Pancreas (tissue), 10 donors: ENCODE results near the gene MROH2A. TPM values are rescaled to one million over a fixed set of nuclear protein-coding genes. Genes with fewer than 3 reads are reported as not detected.
"Not testable (repeated sequence)": the region's sequence is repeated elsewhere in the genome, so short reads cannot be mapped to it uniquely, and the experiment has no call there.

Experiments
- ATAC-seq, 4 donors: fragments of 200-7000 bp; cut with Tn5 transposase; one replicate each; pipeline versions ENCODE4 v1.8.0 to v1.9.1; 2020; ENCODE audit warnings: mild to moderate bottlenecking in 4 of 4, moderate library complexity in 4 of 4
- DNase-seq, 6 donors: peaks; one replicate each; pipeline ENCODE4 v3.0.0-alpha.2; 2020
- FAIRE-seq: peaks from 2 replicates; lab custom pipeline; 2012; peaks lifted over from hg19 to GRCh38; lab: Jason Lieb, UNC
- H3K27ac ChIP-seq, 4 donors: fragments of 200-600 bp; sonication (generic); 1 replicate in 3 of 4; 2 replicates in 1 of 4; pipeline versions ENCODE4 v1.5.0 to v1.8.0; 2020
- H3K27me3 ChIP-seq, 4 donors: fragments of 200-600 bp; one replicate each; pipeline ENCODE4 v1.8.0; 2021
- H3K36me3 ChIP-seq, 3 donors: fragments of 200-600 bp; sonication (generic) in 1 of 3; one replicate each; pipeline versions ENCODE4 v1.5.0 to v1.8.0; 2020 to 2021
- H3K4me1 ChIP-seq, 3 donors: fragments of 200-600 bp; one replicate each; pipeline ENCODE4 v1.8.0; 2021
- H3K4me3 ChIP-seq, 4 donors: fragments of 200-600 bp; sonication (generic) in 2 of 4; one replicate each; pipeline versions ENCODE4 v1.5.0 to v1.8.0; 2020 to 2021
- H3K9me3 ChIP-seq, 4 donors: fragments of 200-600 bp; one replicate each; pipeline ENCODE4 v1.8.0; 2021
- CTCF ChIP-seq, 4 donors: fragments of 200-600 bp; sonication (generic) in 3 of 4; IDR thresholded peaks; one replicate each; pipeline versions ENCODE4 v1.5.0 to v1.8.0; 2021; ENCODE audit warnings: antibody characterized with exemption in 4 of 4
- WGBS, 2 donors: extraction: QIAGEN DNeasy Blood & Tissue Kit; methylation state at CpG; one replicate each; pipeline ENCODE4 v1.1.7; 2013; 5-methylcytosine and 5-hydroxymethylcytosine counted together
- intact Hi-C, 3 donors: fragments of 100-400 bp; cut with DNase I; formaldehyde crosslinking; loops; one replicate each; pipeline versions ENCODE4 v1.11.1 to v1.14.2; 2022
- polyA plus RNA-seq, 2 donors: library from polyadenylated mRNA; stranded (reverse); fragments of 200-250 nt; gene quantifications; one replicate each; pipeline ENCODE4 v1.2.3, GENCODE V29; 2013
- total RNA-seq, 6 donors: library from RNA; stranded (reverse); fragmentation: NEBNext Ultra II Directional in 4 of 6; extraction: Animal tissue kit (Norgen Biotek cat#: 25700) in 4 of 6; gene quantifications; one replicate each; pipeline versions ENCODE4 v1.2.1 to v1.2.4, GENCODE V29; 2021 to 2023
- donor health status: healthy with polysubstance abuse.
- donor health status: DM: no; HTN: no; CAD: no; lungs with moderate emphysema.
- donor health status: DM: no; HTN: no; CAD: no.
- donor health status: control.
- donor health status: control.
- donor health status: Bipolar disorder and iron deficiency.
- donor health status: DM: yes; HTN: yes; CAD: no.
- donor health status: DM: no; HTN: no; CAD: no.
- donor health status: DM: no; HTN: no; CAD: no.
- donor health status: DM: yes; HTN: yes; CAD: no.

MROH2A gene
- total and polyA plus RNA-seq, 8 donors, result not detected

- DNase-seq, result no peak
- H3K36me3 ChIP-seq, result no peaks in the 10 kb centered on the region
- H3K27me3 ChIP-seq, result no peaks in the 10 kb centered on the region
- H3K4me1 ChIP-seq, result no peaks in the 10 kb centered on the region
- FAIRE-seq, result no peak
- 89 to 91% methylated on average over 44 to 46 of the region's 46 CpGs for WGBS, 2 donors
- ATAC-seq, result no peak
- intact Hi-C loops, result no loop called here
- no peak for TF ChIP-seq CTCF (IDR thresholded peaks at IDR 0.05)
- no peak overlapping the region for H3K4me3 ChIP-seq
- H3K9me3 ChIP-seq, result no peaks in the 10 kb centered on the region
- H3K27ac ChIP-seq, result no peak overlapping the region
Observed at GRCh38 chr2:233743464-233744259, 34.5 kb upstream of the MROH2A start.

GRCh38 chr2:233745073-233745755, 32.9 kb upstream of the MROH2A start:
- Histone ChIP-seq H3K27me3 (no peaks in the 10 kb centered on the region), H3K27ac (no peak overlapping the region), H3K4me3 (no peak overlapping the region), H3K36me3 (no peaks in the 10 kb centered on the region), H3K9me3 (no peaks in the 10 kb centered on the region), H3K4me1 (no peaks in the 10 kb centered on the region)
- no peak for ATAC-seq
- DNase-seq, result no peak
- whole genome bisulfite sequencing, 2 donors, result 57 to 62% methylated on average over 5 of the region's 5 CpGs
- TF ChIP-seq CTCF (IDR thresholded peaks at IDR 0.05), result no peak
- no peak for FAIRE-seq
- intact Hi-C loops, result no loop called here

GRCh38 chr2:233745838-233746237, 32.3 kb upstream of the MROH2A start:
- H3K36me3 ChIP-seq, H3K9me3 ChIP-seq, FAIRE-seq, H3K4me3 ChIP-seq, ATAC-seq, H3K27ac ChIP-seq, intact Hi-C loops, H3K27me3 ChIP-seq, DNase-seq, H3K4me1 ChIP-seq: not testable (repeated sequence)
- 52 to 57% methylated on average over 2 of the region's 2 CpGs for WGBS, 2 donors

GRCh38 chr2:233746475-233747282, 31.5 kb upstream of the MROH2A start:
- no peak for TF ChIP-seq CTCF (IDR thresholded peaks at IDR 0.05)
- no peaks in the 10 kb centered on the region for H3K4me1 ChIP-seq
- FAIRE-seq (no peak), ATAC-seq (peak in 3 of 4 donors; percentile 38 to 79 (median 63)), DNase-seq (no peak)
- no peak overlapping the region for H3K4me3 ChIP-seq
- intact Hi-C loops, result no loop called here
- H3K27me3 ChIP-seq, result no peaks in the 10 kb centered on the region
- H3K9me3 ChIP-seq, result no peaks in the 10 kb centered on the region
- 50 to 56% methylated on average over 10 of the region's 10 CpGs for WGBS, 2 donors
- H3K36me3 ChIP-seq, result no peaks in the 10 kb centered on the region
- H3K27ac ChIP-seq, result no peak overlapping the region

GRCh38 chr2:233747283-233747544, 30.9 kb upstream of the MROH2A start:
- Histone ChIP-seq H3K27me3 (no peaks in the 10 kb centered on the region), H3K9me3 (no peaks in the 10 kb centered on the region), H3K27ac (no peak overlapping the region), H3K36me3 (no peaks in the 10 kb centered on the region), H3K4me1 (no peaks in the 10 kb centered on the region), H3K4me3 (no peak overlapping the region)
- WGBS, 2 donors, result 87 to 89% methylated on average over 6 of the region's 6 CpGs
- intact Hi-C loops, result no loop called here
- TF ChIP-seq CTCF (IDR thresholded peaks at IDR 0.05), result no peak
- ATAC-seq (no peak), FAIRE-seq (no peak), DNase-seq (no peak)

GRCh38 chr2:233750689-233751088, 27.4 kb upstream of the MROH2A start:
- H3K36me3 ChIP-seq, FAIRE-seq, intact Hi-C loops, H3K9me3 ChIP-seq, H3K27ac ChIP-seq, H3K27me3 ChIP-seq, H3K4me1 ChIP-seq, ATAC-seq, DNase-seq, H3K4me3 ChIP-seq: not testable (repeated sequence)
- 79 to 86% methylated on average over 2 of the region's 2 CpGs for WGBS, 2 donors

- H3K27ac ChIP-seq, H3K36me3 ChIP-seq, FAIRE-seq, H3K27me3 ChIP-seq, H3K4me1 ChIP-seq, H3K4me3 ChIP-seq, DNase-seq, ATAC-seq, intact Hi-C loops, H3K9me3 ChIP-seq: not testable (repeated sequence)
- WGBS, 2 donors, result 53 to 57% methylated on average over 2 of the region's 2 CpGs
Observed at GRCh38 chr2:233751212-233752009, 26.7 kb upstream of the MROH2A start.
